Measurements from ENCODE around the gene TRAF3IP1. TPM values are rescaled to one million over a fixed set of nuclear protein-coding genes. Genes with fewer than 3 reads are reported as not detected.
A peak's percentile ranks its signal among the peaks of the same experiment; 100 is the strongest.
"Not testable (repeated sequence)": the region's sequence is repeated elsewhere in the genome, so short reads cannot be mapped to it uniquely, and the experiment has no call there.

The TRAF3IP1 gene
- total RNA-seq, 1 experiment from 2014 or later: 7.0 TPM

GRCh38 chr2:238339814-238340213 lies 19.5 kb downstream of the TRAF3IP1 start:
- no peak for DNase-seq (ENCODE audit: low read depth)

GRCh38 chr2:238341536-238341935 lies 21.2 kb downstream of the TRAF3IP1 start:
- DNase-seq (ENCODE audit: low read depth): no peak

GRCh38 chr2:238344035-238344434 lies 23.7 kb downstream of the TRAF3IP1 start:
- DNase-seq (ENCODE audit: low read depth): no peak

- no peak for DNase-seq (ENCODE audit: low read depth)
These were observed 24.2 kb downstream of the TRAF3IP1 start for GRCh38 chr2:238344517-238344916.

- no peak for DNase-seq (ENCODE audit: low read depth)
These were observed 25.1 kb downstream of the TRAF3IP1 start for GRCh38 chr2:238345297-238345968.

GRCh38 chr2:238346544-238346943 lies 26.2 kb downstream of the TRAF3IP1 start:
- no peak for DNase-seq (ENCODE audit: low read depth)

GRCh38 chr2:238350150-238350897 lies 30.0 kb downstream of the TRAF3IP1 start:
- DNase-seq (ENCODE audit: low read depth): no peak

GRCh38 chr2:238351315-238351714 lies 31.0 kb downstream of the TRAF3IP1 start:
- no peak for DNase-seq (ENCODE audit: low read depth)

GRCh38 chr2:238352361-238352760 lies 32.0 kb downstream of the TRAF3IP1 start:
- DNase-seq (ENCODE audit: low read depth): no peak

GRCh38 chr2:238358769-238359168 lies 38.5 kb downstream of the TRAF3IP1 start:
- no peak for DNase-seq (ENCODE audit: low read depth)

- no peak for DNase-seq (ENCODE audit: low read depth)
These were observed 39.1 kb downstream of the TRAF3IP1 start for GRCh38 chr2:238359403-238359802.

GRCh38 chr2:238361877-238362276 lies 41.6 kb downstream of the TRAF3IP1 start:
- no peak for DNase-seq (ENCODE audit: low read depth)

GRCh38 chr2:238362626-238363025 lies 42.3 kb downstream of the TRAF3IP1 start:
- no peak for DNase-seq (ENCODE audit: low read depth)

GRCh38 chr2:238369591-238370040 lies 49.3 kb downstream of the TRAF3IP1 start:
- no peak for DNase-seq (ENCODE audit: low read depth)

- DNase-seq (ENCODE audit: low read depth): no peak
These were observed 49.9 kb downstream of the TRAF3IP1 start for GRCh38 chr2:238370094-238370822.

- peak; percentile 66 for DNase-seq (ENCODE audit: low read depth)
These were observed 50.6 kb downstream of the TRAF3IP1 start for GRCh38 chr2:238370823-238371372.

- not testable (repeated sequence) for DNase-seq (ENCODE audit: low read depth)
These were observed 52.0 kb downstream of the TRAF3IP1 start for GRCh38 chr2:238372277-238372676.

GRCh38 chr2:238376884-238377391 lies 56.6 kb downstream of the TRAF3IP1 start:
- peak; percentile 43 for DNase-seq (ENCODE audit: low read depth)

GRCh38 chr2:238378230-238379095 lies 58.1 kb downstream of the TRAF3IP1 start:
- DNase-seq (ENCODE audit: low read depth): no peak

- peak; percentile 62 for DNase-seq (ENCODE audit: low read depth)
These were observed 58.9 kb downstream of the TRAF3IP1 start for GRCh38 chr2:238379096-238379810.

Data from Daoy (cell line).